H1 (cell line): ENCODE data around the gene IPO11. TPM values are rescaled to one million over a fixed set of nuclear protein-coding genes. Genes with fewer than 3 reads are reported as not detected.

Experiments used
- CTCF ChIA-PET: fragments of 300-600 bp; sonication (Branson Sonifier 250); formaldehyde crosslinking; loops from one replicate; lab custom pipeline; 2021; ENCODE audit not compliant: partially characterized antibody; lab: Charles Lee
- POLR2A ChIA-PET: fragments of 300-600 bp; sonication (Branson Sonifier 250); formaldehyde crosslinking; loops from one replicate; lab custom pipeline; 2021; ENCODE audit warnings: inconsistent platforms; ENCODE audit not compliant: partially characterized antibody; lab: Charles Lee
- DNase-seq, 2 experiments: peaks; one replicate each; pipeline versions ENCODE4 v3.0.0 to v3.0.0-alpha.2; 2010 to 2022; ENCODE audit warnings: low spot score in 2 of 2, low read depth in 1 of 2, mixed read lengths in 1 of 2
- FAIRE-seq: peaks from 2 replicates; lab custom pipeline; 2011; peaks lifted over from hg19 to GRCh38; lab: Jason Lieb, UNC
- H2AFZ ChIP-seq: 2 replicates; pipeline ENCODE4 v1.8.1; 2012; ENCODE audit warnings: low read length, inconsistent platforms
- H2AK5ac ChIP-seq: 2 replicates; pipeline ENCODE4 v1.6.1; 2013; ENCODE audit warnings: low read depth, low read length
- H2BK120ac ChIP-seq: replicated peaks from 2 replicates; pipeline ENCODE3; 2013; ENCODE audit warnings: low read depth, low read length, inconsistent platforms
- H2BK12ac ChIP-seq: 2 replicates; pipeline ENCODE4 v1.6.1; 2013; ENCODE audit warnings: low read depth, low read length
- H2BK15ac ChIP-seq: 2 replicates; pipeline ENCODE4 v1.6.1; 2013; ENCODE audit warnings: low read length
- H2BK20ac ChIP-seq: 2 replicates; pipeline ENCODE4 v1.6.1; 2013; ENCODE audit warnings: low read length
- H2BK5ac ChIP-seq: 2 replicates; pipeline ENCODE4 v1.6.1; 2013; ENCODE audit warnings: low read depth, low read length
- H3K14ac ChIP-seq: 2 replicates; pipeline ENCODE4 v1.6.1; 2013; ENCODE audit warnings: inconsistent platforms; ENCODE audit not compliant: insufficient read length
- H3K18ac ChIP-seq: 2 replicates; pipeline ENCODE4 v1.6.1; 2013; ENCODE audit warnings: low read length; ENCODE audit errors: extremely low read depth
- H3K23ac ChIP-seq: 2 replicates; pipeline ENCODE4 v1.6.1; 2013; ENCODE audit warnings: inconsistent platforms; ENCODE audit not compliant: insufficient read length
- H3K23me2 ChIP-seq: 2 replicates; pipeline ENCODE4 v1.6.1; 2013; ENCODE audit warnings: low read depth, low read length
- H3K27ac ChIP-seq: 2 replicates; pipeline ENCODE4 v1.6.1; 2011; ENCODE audit warnings: low read depth, low read length, inconsistent platforms
- H3K27me3 ChIP-seq, 4 experiments: replicated peaks in 1 of 4; 1 replicate in 1 of 4; 2 replicates in 3 of 4; pipeline versions ENCODE4 v1.6.1 to v1.8.1; 2011 to 2013; ENCODE audit warnings: low read length in 3 of 4, mild to moderate bottlenecking in 3 of 4, inconsistent platforms in 2 of 4, mixed read lengths in 2 of 4, moderate library complexity in 1 of 4; ENCODE audit not compliant: control insufficient read depth in 3 of 4, insufficient read depth in 3 of 4; ENCODE audit errors: extremely low read depth in 1 of 4
- H3K36me3 ChIP-seq, 4 experiments: 2 replicates each; pipeline versions ENCODE4 v1.6.1 to v1.8.1; 2011 to 2013; ENCODE audit warnings: mild to moderate bottlenecking in 4 of 4, low read length in 3 of 4, moderate library complexity in 2 of 4, control low read depth in 1 of 4, inconsistent platforms in 1 of 4; ENCODE audit not compliant: insufficient read depth in 4 of 4, control insufficient read depth in 2 of 4
- H3K4ac ChIP-seq: replicated peaks from 2 replicates; pipeline ENCODE3; 2013; ENCODE audit warnings: low read length, low read depth, mixed read lengths, inconsistent platforms; ENCODE audit not compliant: insufficient read length
- H3K4me1 ChIP-seq, 4 experiments: replicated peaks in 1 of 4; 1 replicate in 1 of 4; 2 replicates in 3 of 4; pipeline versions ENCODE4 v1.6.1 to v1.8.1; 2011 to 2013; ENCODE audit warnings: low read length in 3 of 4, inconsistent platforms in 2 of 4, mixed read lengths in 1 of 4; ENCODE audit not compliant: insufficient read depth in 4 of 4, control insufficient read depth in 3 of 4
- H3K4me2 ChIP-seq, 2 experiments: 2 replicates each; pipeline versions ENCODE4 v1.6.1 to v1.8.1; 2011 to 2013; ENCODE audit warnings: low read depth in 2 of 2, low read length in 2 of 2, control low read depth in 1 of 2, inconsistent platforms in 1 of 2, mild to moderate bottlenecking in 1 of 2; ENCODE audit not compliant: insufficient read depth in 1 of 2
- H3K4me3 ChIP-seq, 4 experiments: fragments of 200-600, 300-600 bp in 1 of 4; sonication (generic), shearing (Covaris generic), sonication (Bioruptor Twin) in 1 of 4; 2 replicates each; pipeline versions ENCODE4 v1.5.1 to v1.8.1; 2011 to 2016; ENCODE audit warnings: low read length in 4 of 4, low read depth in 3 of 4, control low read depth in 2 of 4, inconsistent platforms in 2 of 4, mild to moderate bottlenecking in 2 of 4, mixed read lengths in 1 of 4, moderate library complexity in 1 of 4; ENCODE audit not compliant: insufficient read depth in 2 of 4; ENCODE audit errors: extremely low read depth in 1 of 4
- H3K56ac ChIP-seq: replicated peaks from 2 replicates; pipeline ENCODE3; 2013; ENCODE audit warnings: low read depth, mild to moderate bottlenecking, mixed read lengths, low read length, inconsistent platforms; ENCODE audit not compliant: insufficient read length
- H3K79me1 ChIP-seq: 2 replicates; pipeline ENCODE4 v1.6.1; 2013; ENCODE audit warnings: low read depth, low read length, control low read depth
- H3K79me2 ChIP-seq, 2 experiments: 2 replicates each; pipeline versions ENCODE4 v1.6.1 to v1.8.1; 2012 to 2013; ENCODE audit warnings: low read length in 2 of 2, mild to moderate bottlenecking in 2 of 2, inconsistent platforms in 1 of 2; ENCODE audit not compliant: insufficient read depth in 2 of 2, control insufficient read depth in 1 of 2
- H3K9ac ChIP-seq, 4 experiments: replicated peaks in 1 of 4; 1 replicate in 1 of 4; 2 replicates in 3 of 4; pipeline versions ENCODE4 v1.6.1 to v1.8.1; 2011 to 2013; ENCODE audit warnings: low read depth in 3 of 4, low read length in 3 of 4, control low read depth in 2 of 4, mild to moderate bottlenecking in 2 of 4, moderate library complexity in 2 of 4, inconsistent platforms in 1 of 4; ENCODE audit errors: extremely low read depth in 1 of 4
- H3K9me3 ChIP-seq, 2 experiments: 2 replicates each; pipeline versions ENCODE4 v1.6.1 to v1.8.1; 2012 to 2013; ENCODE audit warnings: mild to moderate bottlenecking in 2 of 2, moderate library complexity in 2 of 2, control low read depth in 1 of 2, inconsistent platforms in 1 of 2, low read depth in 1 of 2, low read length in 1 of 2, mixed read lengths in 1 of 2; ENCODE audit not compliant: insufficient read depth in 2 of 2
- H4K20me1 ChIP-seq, 2 experiments: replicated peaks in 1 of 2; 2 replicates each; pipeline versions ENCODE3 to v1.8.1; 2011 to 2013; ENCODE audit warnings: inconsistent platforms in 2 of 2, low read length in 2 of 2, mild to moderate bottlenecking in 1 of 2; ENCODE audit not compliant: insufficient read depth in 2 of 2, control insufficient read depth in 1 of 2
- H4K5ac ChIP-seq: 2 replicates; pipeline ENCODE4 v1.6.1; 2013; ENCODE audit warnings: low read length, low read depth, mixed read lengths, inconsistent platforms; ENCODE audit not compliant: insufficient read length
- H4K8ac ChIP-seq: 2 replicates; pipeline ENCODE4 v1.8.0; 2013; ENCODE audit warnings: mild to moderate bottlenecking, moderate library complexity, low read length, inconsistent platforms; ENCODE audit not compliant: insufficient read depth; ENCODE audit errors: extremely low read depth
- H4K91ac ChIP-seq: replicated peaks from 2 replicates; pipeline ENCODE3; 2013; ENCODE audit warnings: low read length, mixed read lengths, inconsistent platforms; ENCODE audit not compliant: insufficient read length
- CBX8 ChIP-seq: fragments of 300-800, 300-1000 bp; sonication (generic); IDR thresholded peaks from 2 replicates; pipeline ENCODE4 v1.7.1; 2016; ENCODE audit warnings: low read depth, low read length, borderline replicate concordance
- CTBP2 ChIP-seq: IDR thresholded peaks from 2 replicates; pipeline ENCODE4 v1.7.0; 2011; ENCODE audit warnings: borderline replicate concordance, mild to moderate bottlenecking, moderate library complexity, mixed read lengths, low read length; ENCODE audit not compliant: insufficient read depth, insufficient read length
- EGR1 ChIP-seq: IDR thresholded peaks from 2 replicates; pipeline ENCODE4 v1.6.1; 2011; ENCODE audit warnings: low read depth, low read length, borderline replicate concordance
- EP300 ChIP-seq, 2 experiments: IDR thresholded peaks; 1 replicate in 1 of 2; 2 replicates in 1 of 2; pipeline ENCODE4 v1.6.1; 2011 to 2012; ENCODE audit warnings: low read depth in 2 of 2, low read length in 2 of 2, mild to moderate bottlenecking in 2 of 2, borderline replicate concordance in 1 of 2, inconsistent platforms in 1 of 2, moderate library complexity in 1 of 2
- GABPA ChIP-seq: IDR thresholded peaks from 2 replicates; pipeline ENCODE4 v1.6.1; 2011; ENCODE audit warnings: mild to moderate bottlenecking, low read length, moderate library complexity, borderline replicate concordance; ENCODE audit not compliant: insufficient read depth
- HDAC2 ChIP-seq, 2 experiments: fragments of 300-600 bp in 1 of 2; sonication (generic) in 1 of 2; IDR thresholded peaks; 2 replicates each; pipeline ENCODE4 v1.6.1; 2011 to 2012; ENCODE audit warnings: low read depth in 2 of 2, low read length in 2 of 2, mild to moderate bottlenecking in 2 of 2, moderate library complexity in 2 of 2, borderline replicate concordance in 1 of 2, inconsistent platforms in 1 of 2
- JUND ChIP-seq: IDR thresholded peaks from 2 replicates; pipeline ENCODE4 v1.6.1; 2011; ENCODE audit warnings: mild to moderate bottlenecking, improper control_type of control experiment, low read length
- KDM1A ChIP-seq: fragments of 200-600, 300-600 bp; sonication (generic); IDR thresholded peaks from 2 replicates; pipeline ENCODE4 v1.7.1; 2016; ENCODE audit warnings: mild to moderate bottlenecking, low read length, borderline replicate concordance
- MAFK ChIP-seq: IDR thresholded peaks from 2 replicates; pipeline ENCODE4 v1.6.1; 2012; ENCODE audit warnings: low read depth, mild to moderate bottlenecking, improper control_type of control experiment, low read length
- NRF1 ChIP-seq: IDR thresholded peaks from 2 replicates; pipeline ENCODE4 v1.6.1; 2011; ENCODE audit warnings: mild to moderate bottlenecking, low read depth, low read length, improper control_type of control experiment
- RNF2 ChIP-seq: fragments of 200-900, 300-1000 bp; sonication (generic); IDR thresholded peaks from 2 replicates; pipeline ENCODE4 v1.7.1; 2016; ENCODE audit warnings: borderline replicate concordance, low read depth, mild to moderate bottlenecking, antibody characterized with exemption, low read length; ENCODE audit not compliant: poor library complexity, severe bottlenecking; ENCODE audit errors: missing control alignments
- SAP30 ChIP-seq: fragments of 300-600 bp; sonication (generic); IDR thresholded peaks from 2 replicates; pipeline ENCODE4 v1.7.1; 2012; ENCODE audit warnings: low read length, moderate library complexity, mild to moderate bottlenecking, inconsistent platforms; ENCODE audit not compliant: insufficient read depth, insufficient replicate concordance
- SRF ChIP-seq: IDR thresholded peaks from 2 replicates; pipeline ENCODE4 v1.6.1; 2011; ENCODE audit warnings: mild to moderate bottlenecking, low read depth, low read length, moderate library complexity
- WGBS, 2 experiments: shearing (Covaris generic) in 1 of 2; methylation state at CpG; one replicate each; pipeline versions ENCODE4 v1.1.6 to v1.1.7; 2013 to 2015; ENCODE audit warnings: low lambda C conversion rate in 2 of 2, mixed read lengths in 2 of 2, inconsistent platforms in 1 of 2, low coverage in 1 of 2, missing lambda C conversion rate in 1 of 2; ENCODE audit not compliant: insufficient replicate concordance in 2 of 2, insufficient coverage in 1 of 2, insufficient read length in 1 of 2; ENCODE audit errors: extremely low coverage in 1 of 2, missing lambda C conversion rate in 1 of 2; 5-methylcytosine and 5-hydroxymethylcytosine counted together
- polyA plus RNA-seq, 7 experiments: library from polyadenylated mRNA; depleted of rRNA in 3 of 7; stranded (reverse) in 5 of 7; unstranded in 2 of 7; fragments of >200 nt in 5 of 7; fragments of 200-250 nt in 2 of 7; gene quantifications; 1 replicate in 5 of 7; 2 replicates in 1 of 7; 4 replicates in 1 of 7; pipeline versions ENCODE4 v1.2.1 to v1.2.3, GENCODE V29; 2011 to 2013; ENCODE audit warnings: missing spikeins in 2 of 7, mixed read lengths in 2 of 7
- total RNA-seq: library from RNA; stranded (reverse); fragmentation: NEBNext Ultra II Directional; extraction: Animal tissue kit (Norgen Biotek cat#: 25700); gene quantifications from 2 replicates; pipeline ENCODE4 v1.2.1, GENCODE V29; 2021

The IPO11 gene
- total and polyA plus RNA-seq, 2 of the 8 experiments (the other 6 are each of a cell fraction or from before 2014, with no cell fraction given), result 23.6 to 64.4 TPM

- Histone ChIP-seq H4K20me1 (peaks cover 0 to 1% of the 10 kb centered on the region in 2 experiments), H3K36me3 (peaks cover 2 to 65% (median 41%) of the 10 kb centered on the region in 4 experiments), H3K56ac (no peak overlapping the region), H2BK5ac (no peak overlapping the region), H2BK120ac (no peak overlapping the region), H3K9ac (no peak overlapping the region), H4K91ac (no peak overlapping the region), H3K23ac (no peak overlapping the region), H3K4me3 (no peak overlapping the region), H4K5ac (no peak overlapping the region), H3K27me3 (no peaks in the 10 kb centered on the region), H3K27ac (no peak overlapping the region), H3K4me2 (no peak overlapping the region), H3K18ac (no peak overlapping the region), H3K14ac (no peak overlapping the region), H2AFZ (no peak overlapping the region), H2AK5ac (no peak overlapping the region), H3K9me3 (no peaks in the 10 kb centered on the region), H3K23me2 (no peaks in the 10 kb centered on the region), H3K4me1 (no peaks in the 10 kb centered on the region), H4K8ac (no peak overlapping the region), H2BK20ac (no peak overlapping the region), H2BK15ac (no peak overlapping the region), H3K79me2 (no peaks in the 10 kb centered on the region), H2BK12ac (no peak overlapping the region), H3K4ac (no peak overlapping the region), H3K79me1 (no peaks in the 10 kb centered on the region)
- ChIA-PET CTCF (interaction anchor here (0.6 kb wide), 1 partner anchor 80 kb away, joined by 3 read pairs; no protein-coding TSS in a partner anchor), POLR2A (no interaction called here)
- DNase-seq (no peak), FAIRE-seq (no peak)
- WGBS, 2 experiments, result 90% methylated on average over 3 of the region's 3 CpGs; no CpG with 5 or more reads in 1 of the 2 experiments
- no peak for TF ChIP-seq SAP30
- TF ChIP-seq JUND, result no peak
- TF ChIP-seq CTBP2, result no peak
- no peak for TF ChIP-seq EGR1
- TF ChIP-seq KDM1A, result no peak
- TF ChIP-seq SRF, result no peak
- TF ChIP-seq GABPA, result no peak
- no peak for TF ChIP-seq EP300 (IDR thresholded peaks at IDR 0.05; ENCODE audit: borderline replicate concordance in 1 of 2, low read depth in 2 of 2, low read length in 2 of 2)
- TF ChIP-seq NRF1, result no peak
- TF ChIP-seq RNF2, result no peak
- no peak for TF ChIP-seq MAFK
- no peak for TF ChIP-seq HDAC2 (IDR thresholded peaks at IDR 0.05; ENCODE audit: borderline replicate concordance in 1 of 2, low read depth in 2 of 2, low read length in 2 of 2)
- TF ChIP-seq CBX8, result no peak
Observed at GRCh38 chr5:62376064-62376463, 36.5 kb upstream of the IPO11 start.
